GM19023 (cell line): Measurements from ENCODE around the gene GRXCR2.
"Not testable (repeated sequence)": the region's sequence is repeated elsewhere in the genome, so short reads cannot be mapped to it uniquely, and the experiment has no call there.

Experiments used
- ATAC-seq: cut with Tn5 transposase; IDR thresholded peaks from one replicate; pipeline ENCODE4 v1.9.1; 2021; ENCODE audit warnings: mild to moderate bottlenecking, moderate library complexity; ENCODE audit not compliant: unreplicated experiment

GRXCR2 gene, protein sequence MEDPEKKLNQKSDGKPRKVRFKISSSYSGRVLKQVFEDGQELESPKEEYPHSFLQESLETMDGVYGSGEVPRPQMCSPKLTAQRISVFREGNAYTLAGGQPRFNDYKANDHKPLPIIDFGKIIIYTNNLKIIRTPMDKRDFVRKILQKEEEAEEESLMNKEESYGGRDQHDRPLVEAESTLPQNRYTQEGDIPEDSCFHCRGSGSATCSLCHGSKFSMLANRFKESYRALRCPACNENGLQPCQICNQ

DNA sequence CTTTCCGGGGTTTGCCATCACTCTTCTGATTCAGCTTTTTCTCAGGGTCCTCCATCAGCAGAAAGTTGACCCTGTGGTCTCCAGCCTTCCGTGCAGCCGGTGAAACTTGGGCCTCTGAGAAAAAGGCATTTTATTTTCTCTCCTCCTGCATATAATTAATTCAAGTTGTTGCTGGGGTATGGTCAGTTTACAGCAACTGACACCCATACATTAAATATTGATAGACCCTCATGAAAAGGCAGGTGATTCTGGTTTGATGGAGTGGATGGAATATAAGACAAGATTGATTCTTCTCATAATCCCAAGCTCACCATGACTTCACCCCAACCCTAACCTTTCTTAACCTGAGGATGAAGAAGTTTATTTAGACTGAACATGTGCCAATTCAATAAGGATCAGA is at the start of gene GRXCR2:
TSS of gene GRXCR2 (minus strand) at position 101 of the 400 bp plus-strand sequence. CDS start at position 55, 46 bp downstream.
- no peak for ATAC-seq

DNA sequence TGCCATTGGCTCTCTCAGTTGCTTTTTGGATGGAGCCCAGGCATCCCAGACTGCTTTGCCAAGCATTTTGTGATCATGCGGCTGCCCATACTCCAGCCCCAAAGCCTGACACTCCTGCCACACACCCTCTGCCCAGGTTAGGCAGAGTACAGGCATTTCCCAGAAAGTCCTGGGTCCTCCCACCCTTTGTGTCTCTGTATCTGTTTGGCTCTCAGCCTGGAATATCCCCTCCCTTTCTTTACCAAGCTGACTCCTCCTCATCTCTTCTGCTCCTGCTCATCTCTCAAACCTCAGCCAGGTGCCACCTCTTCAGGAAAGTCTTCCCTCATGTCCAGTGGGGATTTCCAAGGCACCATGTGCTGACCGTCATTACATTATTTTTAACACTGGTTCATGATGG is 49.2 kb upstream of the GRXCR2 start:
- ATAC-seq = no peak

DNA sequence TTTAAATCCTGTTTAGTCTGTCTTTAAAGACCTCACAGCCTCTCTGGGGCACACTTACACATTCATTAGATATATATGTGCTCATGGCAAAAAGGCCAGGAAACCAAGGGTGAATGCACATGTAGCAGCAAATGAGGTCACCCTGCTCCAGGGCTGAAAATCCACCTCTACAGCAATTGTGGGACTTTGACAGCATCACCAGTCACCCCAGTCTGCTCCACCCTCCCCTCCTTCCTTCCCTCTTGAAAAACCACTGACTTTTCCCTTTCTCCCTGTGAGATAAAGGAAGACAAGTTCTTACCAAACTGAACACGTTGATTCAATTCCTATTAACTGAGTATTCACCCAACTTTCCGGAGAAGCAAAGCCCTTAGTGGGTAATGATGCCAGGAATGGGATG is 48.4 kb upstream of the GRXCR2 start:
- ATAC-seq = no peak

DNA sequence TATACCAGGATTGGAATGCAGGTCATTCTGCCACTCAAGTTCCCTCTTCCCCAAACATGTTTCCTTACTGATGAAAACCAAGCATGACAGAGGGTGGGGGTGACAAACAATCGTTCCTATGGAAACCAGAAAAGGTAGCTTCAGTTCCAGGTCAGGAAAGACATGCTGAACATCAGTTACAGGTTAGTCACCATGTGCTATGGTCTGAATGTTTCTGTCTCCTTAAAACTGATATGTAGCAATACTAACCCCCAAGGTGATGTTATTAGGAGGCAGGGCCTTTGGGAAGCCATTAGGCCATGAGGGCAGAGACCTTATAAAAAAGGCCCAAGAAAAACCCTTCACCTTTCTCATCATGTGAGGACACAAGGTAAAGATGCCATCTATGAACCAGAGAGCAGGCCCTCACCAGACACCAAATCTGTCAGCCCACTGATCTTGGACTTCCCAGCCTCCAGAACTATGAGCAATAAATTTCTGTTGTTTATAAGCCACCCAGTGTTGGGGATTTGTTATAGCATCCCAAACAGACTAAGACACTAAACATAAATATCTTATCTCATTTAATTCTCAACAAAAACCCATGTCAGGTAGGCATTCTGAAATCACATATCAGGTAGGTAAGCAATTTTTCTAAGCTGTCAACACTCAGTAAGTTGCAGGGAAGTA is 47.9 kb upstream of the GRXCR2 start:
- ATAC-seq = no peak

DNA sequence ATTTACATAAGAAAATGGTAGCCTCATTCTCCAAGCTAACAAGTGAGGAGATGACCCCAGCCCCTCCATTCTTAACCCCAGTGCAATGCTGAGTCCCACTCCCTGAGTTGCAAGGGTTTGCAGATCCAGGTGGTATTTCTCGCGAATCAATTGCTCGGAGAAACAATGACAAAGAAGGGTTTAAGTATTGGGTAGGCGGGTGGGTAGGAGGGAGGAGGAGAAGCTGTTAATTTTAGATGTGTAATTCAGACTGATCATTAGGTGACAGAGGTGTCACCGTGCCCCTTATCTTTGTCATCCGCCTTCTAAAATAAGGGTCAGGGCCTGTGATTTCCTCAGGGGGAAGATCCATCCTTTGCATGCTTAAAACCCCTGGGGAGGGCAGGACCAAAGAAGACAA is 46.6 kb upstream of the GRXCR2 start:
- ATAC-seq = no peak

DNA sequence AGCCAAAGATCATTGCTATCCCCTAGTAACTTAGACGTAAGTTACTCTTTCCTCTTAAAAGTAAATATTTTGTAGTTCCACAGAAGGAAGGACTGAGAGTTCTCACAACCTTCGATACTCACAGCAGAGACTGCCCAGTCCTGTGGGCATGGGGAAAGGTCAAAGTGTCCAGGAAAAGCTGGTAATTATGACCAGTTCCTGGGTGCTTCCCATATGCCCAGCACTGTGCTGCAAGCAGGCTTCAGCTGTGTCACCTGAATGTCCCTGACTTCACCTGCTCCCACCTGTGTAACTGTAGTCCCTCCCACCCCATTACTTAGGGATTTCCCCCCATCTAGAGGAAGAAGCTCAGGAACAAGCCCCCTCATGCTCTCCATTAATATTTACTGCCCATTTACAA is 45.6 kb upstream of the GRXCR2 start:
- ATAC-seq = no peak

DNA sequence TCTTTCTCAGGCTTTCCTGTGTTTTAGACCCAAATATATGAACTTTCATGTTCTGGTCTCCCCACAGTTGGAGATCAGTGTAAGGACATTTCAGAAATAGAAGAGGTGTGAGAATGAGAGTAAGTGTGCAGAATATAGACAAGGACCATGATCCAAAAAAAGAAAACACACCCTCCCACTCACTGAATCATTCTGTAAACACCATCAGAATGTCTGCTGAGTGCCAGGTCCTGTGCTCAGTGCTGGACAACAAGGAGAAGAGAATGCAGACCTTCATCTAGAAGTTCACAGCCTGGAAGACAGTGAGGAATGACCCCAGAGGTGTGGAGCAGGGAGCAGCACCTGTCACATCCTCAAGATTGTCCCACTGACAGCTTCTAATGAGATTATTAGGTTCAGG is 44.5 kb upstream of the GRXCR2 start:
- no peak for ATAC-seq

DNA sequence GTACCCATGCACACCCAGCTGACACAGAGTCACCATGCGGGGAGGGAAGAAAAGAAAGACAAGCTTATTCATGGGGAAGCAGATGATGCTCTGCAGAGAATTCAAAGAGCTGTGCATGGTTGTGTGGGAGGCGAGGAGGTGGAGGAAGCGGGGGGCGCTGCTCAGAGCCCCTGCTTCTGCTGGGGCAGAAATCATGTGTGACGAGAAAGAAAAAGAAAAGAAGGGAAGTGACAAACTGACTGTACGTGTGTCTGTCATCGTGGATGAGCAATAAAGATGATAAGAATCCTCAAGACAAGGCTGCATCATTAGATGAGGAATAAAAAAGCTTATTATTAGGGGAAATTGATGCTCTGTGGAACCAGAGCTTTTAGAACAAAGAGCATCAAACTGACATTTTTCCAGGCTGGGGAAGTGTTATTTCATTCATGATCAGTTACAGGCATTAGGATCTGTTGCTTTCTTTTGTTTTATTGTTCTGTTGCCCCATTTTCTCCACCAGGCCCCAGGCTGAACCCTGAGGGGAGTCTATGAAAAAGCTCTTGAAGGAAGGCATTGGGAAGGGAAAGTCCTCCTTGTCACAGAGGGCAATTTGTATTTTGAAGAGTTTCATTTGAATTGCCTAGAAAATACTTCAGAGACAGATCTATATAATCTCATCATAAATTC is 43.3 kb upstream of the GRXCR2 start:
- ATAC-seq = no peak

DNA sequence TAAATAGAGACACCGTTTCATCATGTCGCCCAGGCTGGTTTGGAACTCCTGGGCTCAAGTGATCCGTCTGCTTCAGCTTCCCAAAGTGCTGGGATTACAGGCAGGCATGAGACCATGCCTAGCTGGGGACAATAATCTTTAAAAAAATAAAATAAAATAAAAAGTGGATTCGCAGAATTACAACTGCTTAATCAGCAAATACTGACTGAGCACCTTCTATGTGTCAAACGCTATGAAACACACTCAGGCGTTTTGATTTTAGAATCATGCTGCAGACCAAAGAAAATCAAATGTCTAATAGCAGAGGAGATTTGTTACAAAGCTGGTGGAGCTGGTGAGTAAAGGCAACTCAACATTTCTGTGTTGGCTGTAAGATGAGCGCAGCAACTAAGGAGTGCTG is 40.9 kb upstream of the GRXCR2 start:
- no peak for ATAC-seq

DNA sequence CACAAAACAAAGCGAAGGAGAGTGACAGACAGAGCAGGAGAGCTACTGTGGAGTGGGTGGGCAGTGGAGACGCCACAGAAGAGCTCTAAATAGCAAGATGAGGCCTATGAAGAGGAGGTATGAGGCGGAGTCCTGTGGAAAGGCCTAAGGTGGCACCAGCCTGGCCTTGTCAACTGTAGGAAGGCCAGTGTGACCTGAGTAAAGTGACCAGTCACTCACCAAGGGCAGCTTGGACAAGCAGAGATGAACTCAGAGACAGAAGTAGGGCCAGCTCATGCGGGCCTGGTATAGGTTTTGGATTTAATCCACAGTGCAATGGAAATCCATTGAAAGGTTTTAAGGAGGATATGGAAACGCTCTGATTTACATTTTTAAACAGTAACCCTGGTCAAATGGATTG is 39.8 kb upstream of the GRXCR2 start:
- no peak for ATAC-seq

DNA sequence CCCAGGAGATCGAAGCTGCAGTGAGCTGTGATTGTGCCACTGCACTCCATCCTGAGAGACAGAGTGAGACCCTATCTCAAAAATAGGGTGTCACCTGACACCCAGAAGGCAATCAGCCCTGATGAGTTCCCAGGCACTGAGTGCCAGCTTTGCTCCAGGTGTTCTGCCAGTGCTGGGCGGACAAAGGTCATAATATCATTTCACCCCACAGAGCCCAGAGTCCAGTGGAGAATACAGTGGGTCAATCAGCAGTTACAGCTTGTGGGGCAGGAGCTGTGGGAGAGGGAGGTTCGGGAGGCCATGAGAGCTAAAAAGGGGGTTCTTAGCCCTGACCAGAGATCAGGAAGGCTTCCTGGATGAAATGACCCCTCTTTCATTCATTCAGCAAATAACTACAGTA is 39.2 kb upstream of the GRXCR2 start:
- ATAC-seq = no peak

DNA sequence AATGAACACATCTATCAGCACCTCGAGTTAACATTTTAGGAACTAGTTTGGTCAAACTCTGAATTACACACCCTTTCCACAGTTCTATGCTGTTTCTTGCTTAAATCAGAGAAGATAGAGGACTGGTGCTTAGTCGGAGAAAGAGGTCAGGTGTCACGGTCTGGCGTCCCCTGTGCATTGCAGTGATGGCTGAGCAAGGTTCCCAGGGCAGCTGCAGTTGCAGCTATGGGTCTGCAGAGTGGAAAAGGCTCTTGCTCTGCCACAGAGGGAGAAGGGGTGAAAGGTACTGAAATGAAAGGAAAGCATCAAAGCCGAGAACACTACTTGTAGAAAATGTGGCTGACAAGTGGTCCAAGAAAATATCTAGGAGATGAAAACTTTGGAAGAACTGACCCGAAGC is 38.4 kb upstream of the GRXCR2 start:
- ATAC-seq = no peak

DNA sequence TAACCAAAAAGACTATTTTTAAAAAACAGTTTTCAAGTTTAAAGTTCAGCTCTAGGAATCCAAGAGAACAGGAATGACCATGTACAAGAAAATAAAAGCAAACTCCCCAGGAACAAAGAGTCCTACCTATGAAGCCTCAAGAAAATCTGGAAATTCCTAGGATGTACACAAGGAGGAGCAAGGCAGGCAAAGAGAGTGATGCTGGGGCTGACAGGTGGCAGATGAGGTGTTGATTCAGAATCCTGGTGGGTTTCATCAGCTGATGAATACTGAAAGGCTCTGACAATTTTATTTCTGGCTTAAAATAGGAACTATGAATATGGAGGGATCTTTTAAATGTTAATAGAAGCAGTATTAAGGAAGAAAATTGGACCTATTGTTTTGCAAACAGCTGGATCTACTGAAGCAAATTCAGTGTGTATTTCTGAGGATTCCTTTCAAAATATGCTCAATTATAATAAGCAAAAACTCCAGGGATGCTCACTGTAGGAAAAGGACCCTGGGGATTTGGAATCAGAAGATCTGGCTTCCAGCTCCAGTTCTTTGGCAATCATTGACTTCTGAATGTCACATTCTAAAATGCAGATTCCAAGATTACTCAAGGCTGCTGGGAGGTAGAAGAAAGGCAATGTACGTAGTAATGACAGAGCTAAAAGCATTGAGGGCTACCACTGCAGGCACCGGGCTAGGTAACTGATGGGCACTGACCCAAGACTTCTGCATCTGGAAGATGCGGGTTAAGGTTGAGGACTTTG is 35.6 kb upstream of the GRXCR2 start:
- ATAC-seq = no peak

DNA sequence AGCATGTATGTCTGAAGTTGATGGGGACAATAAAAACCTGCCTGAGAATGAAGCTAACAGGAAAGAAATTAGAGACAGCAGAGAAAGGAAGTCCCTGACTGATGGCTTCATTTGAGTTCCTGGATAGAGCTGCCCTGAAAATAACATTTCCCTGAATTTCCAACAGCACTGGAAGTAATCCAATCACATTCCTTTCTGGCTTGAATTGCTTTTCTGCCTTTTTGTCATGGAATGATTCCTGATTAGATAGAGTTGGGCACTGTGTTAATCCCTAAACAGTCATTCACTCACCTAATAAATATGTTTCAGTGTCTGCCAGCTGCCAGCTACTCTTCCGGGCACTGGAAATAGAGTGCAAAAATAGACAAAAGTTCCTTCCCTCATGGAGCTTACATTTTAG is 33.6 kb upstream of the GRXCR2 start:
- no peak for ATAC-seq

DNA sequence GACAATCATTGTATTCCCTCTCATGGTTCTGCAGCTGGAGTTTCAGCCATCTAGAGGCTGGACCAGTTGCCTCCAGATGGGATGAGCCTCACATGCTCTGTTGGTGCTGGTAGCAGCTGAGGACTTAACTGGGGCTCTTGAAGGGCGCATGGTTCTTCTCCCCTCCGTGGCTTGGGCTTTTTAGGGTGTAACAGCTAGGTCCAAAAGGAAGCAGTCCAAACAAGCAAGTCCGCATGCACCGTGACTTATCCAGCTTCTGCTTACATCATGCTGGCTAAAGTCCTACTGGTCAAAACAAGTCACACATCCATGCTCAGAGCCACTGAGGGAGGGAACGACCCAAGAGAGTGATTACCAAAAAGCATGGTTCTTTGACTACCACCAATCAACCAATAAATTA is 31.9 kb upstream of the GRXCR2 start:
- no peak for ATAC-seq

DNA sequence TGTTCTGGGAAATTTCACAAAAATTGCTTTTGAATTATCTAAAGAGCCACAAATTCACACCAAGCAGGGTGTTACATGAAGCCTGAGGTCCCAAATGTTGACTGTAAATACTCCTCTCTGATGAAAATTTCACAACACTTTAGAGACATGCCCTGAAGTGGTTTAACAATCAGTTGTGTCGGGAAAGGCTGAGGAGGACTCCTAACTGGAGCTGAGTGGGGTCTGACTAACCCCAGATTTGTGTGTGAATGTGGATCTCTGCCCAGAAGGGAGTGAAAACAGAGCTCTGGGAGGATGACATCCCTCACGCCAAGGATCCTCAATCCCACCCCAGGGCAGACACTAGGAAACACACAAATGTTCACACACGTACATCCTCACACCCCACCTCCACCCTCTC is 31.1 kb upstream of the GRXCR2 start:
- no peak for ATAC-seq

DNA sequence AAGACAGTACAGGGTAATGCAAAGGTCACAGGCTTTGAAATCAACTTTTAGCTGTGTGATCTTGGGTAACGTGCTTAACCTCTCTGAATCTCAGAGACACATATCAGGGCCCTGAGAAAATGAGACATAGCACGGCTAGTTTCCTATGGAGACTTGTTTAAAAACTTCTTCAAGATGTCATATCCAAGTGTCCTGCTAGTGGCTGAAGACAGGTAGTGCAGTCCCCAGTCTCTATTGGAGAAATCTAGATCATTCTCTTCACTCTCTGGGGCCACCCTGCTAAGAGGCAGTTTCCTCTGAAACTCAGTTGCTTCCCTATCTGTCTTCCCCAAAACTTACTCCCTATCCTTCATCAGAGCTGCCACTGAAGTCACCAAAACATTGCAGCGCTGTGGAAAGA is 30.3 kb upstream of the GRXCR2 start:
- ATAC-seq = no peak

DNA sequence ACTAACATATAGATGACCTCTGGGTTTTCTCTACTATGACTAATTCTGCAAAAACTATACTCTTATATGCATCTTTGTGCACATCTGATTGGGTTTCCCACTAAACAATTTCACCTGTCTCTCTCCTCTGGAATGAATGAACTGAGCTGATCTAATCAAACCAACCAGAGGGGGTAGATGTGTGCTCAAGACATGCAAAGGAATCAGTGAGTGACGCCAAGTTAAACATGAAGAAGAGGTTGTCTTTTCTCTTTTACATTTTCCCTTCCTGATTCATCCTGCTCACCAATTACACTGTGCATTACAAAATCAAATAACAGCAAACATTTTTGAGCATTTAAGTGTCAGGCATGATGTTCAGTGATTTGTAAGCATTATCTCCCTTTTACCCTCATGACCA is 29.6 kb upstream of the GRXCR2 start:
- no peak for ATAC-seq

DNA sequence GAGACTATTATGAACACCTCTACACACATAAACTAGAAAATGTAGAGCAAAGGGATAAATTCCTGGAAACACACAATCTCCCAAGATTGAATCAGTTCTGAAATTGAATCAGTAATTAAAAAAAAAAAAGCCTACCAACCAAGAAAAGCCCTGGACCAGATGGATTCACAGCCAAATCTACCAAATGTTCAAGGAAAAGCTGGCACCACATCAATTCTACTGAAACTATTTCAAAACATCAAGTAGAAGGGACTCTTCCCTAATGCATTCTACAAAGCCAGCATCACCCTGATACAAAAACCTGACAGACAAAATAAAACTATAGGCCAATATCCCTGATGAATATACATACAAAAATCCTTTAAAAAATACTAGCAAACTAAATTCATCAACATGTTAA is 25.4 kb upstream of the GRXCR2 start:
- ATAC-seq = no peak

DNA sequence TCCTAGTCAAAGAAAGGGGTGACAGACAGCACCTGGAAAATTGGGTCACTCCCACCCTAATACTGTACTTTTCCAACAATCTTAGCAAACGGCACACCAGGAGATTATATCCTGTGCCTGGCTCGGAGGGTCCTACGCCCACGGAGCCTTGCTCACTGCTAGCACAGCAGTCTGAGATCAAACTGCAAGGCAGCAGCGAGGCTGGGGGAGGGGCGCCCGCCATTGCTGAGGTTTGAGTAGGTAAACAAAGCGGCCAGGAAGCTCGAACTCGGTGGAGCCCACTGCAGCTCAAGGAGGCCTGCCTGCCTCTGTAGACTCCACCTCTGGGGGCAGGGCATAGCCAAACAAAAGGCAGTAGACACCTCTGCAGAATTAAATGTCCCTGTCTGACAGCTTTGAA is 18.6 kb upstream of the GRXCR2 start:
- ATAC-seq = not testable (repeated sequence)

DNA sequence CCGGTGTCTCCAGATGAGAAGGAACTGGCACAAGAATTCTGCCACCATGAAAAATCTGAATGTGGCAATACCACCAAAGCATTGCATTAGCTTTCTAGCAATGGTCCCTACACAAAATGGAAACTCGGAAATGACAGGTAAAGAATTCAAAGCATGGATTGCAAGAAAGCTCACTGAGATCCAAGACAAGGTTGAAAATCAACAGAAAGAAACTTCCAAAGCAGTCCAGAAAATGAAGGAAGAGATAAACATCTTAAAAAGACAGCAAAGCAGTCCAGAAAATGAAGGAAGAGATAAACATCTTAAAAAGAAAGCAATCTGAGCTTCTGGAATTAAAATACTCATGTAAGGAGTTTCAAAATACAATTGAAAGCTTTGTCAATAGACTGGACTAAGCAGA is 16.8 kb upstream of the GRXCR2 start:
- ATAC-seq = no peak
